ENCODE data around the gene ABCD4. TPM values are rescaled to one million over a fixed set of nuclear protein-coding genes. Genes with fewer than 3 reads are reported as not detected.

Gene ABCD4
- polyA plus RNA-seq, 1 experiment, result 12.4 TPM

- no peak for DNase-seq (ENCODE audit: low read depth)
- H3K27me3 ChIP-seq (ENCODE audit: control insufficient read depth, insufficient read depth, low read length), result peaks cover 47% of the 10 kb centered on the region
- ChIA-PET POLR2A (no interaction called here), CTCF (interaction anchor here (1.4 to 2.2 kb wide), 5 partner anchors 9 to 134 kb away, joined by 4 to 11 read pairs (median 5); no protein-coding TSS in a partner anchor)
- H3K4me3 ChIP-seq (ENCODE audit: low read depth, low read length), result no peak overlapping the region
- no peaks in the 10 kb centered on the region for H3K36me3 ChIP-seq (ENCODE audit: control insufficient read depth, insufficient read depth, low read length)
- no peak for TF ChIP-seq CTCF (IDR thresholded peaks at IDR 0.05; ENCODE audit: insufficient read depth, low read depth, low read length)
Measured at GRCh38 chr14:74246542-74246941, 56.2 kb downstream of the ABCD4 start.

DNA sequence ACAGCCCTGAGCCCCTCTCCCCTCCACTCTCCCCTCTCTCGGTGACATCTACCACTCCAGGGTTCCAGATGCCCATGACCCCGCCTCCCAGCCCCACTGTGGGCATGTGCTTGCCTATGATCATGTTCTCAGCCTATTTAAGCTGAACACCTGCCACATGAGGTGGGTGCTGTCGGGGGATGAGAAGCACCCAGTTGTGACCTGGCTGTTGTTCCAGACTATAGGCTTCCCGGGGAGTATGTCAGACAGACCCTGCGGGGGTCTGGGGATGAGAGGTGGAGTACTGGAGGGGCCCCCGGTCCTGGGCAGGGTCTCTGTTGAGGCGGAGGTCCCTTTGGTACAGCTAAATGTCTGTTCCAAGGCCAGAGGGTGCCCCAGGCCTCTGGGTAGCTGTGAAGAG lies 57.4 kb downstream of the ABCD4 start:
- Histone ChIP-seq H3K27me3 (ENCODE audit: control insufficient read depth, insufficient read depth, low read length) (peaks cover 59% of the 10 kb centered on the region), H3K36me3 (ENCODE audit: control insufficient read depth, insufficient read depth, low read length) (no peaks in the 10 kb centered on the region), H3K4me3 (ENCODE audit: low read depth, low read length) (no peak overlapping the region)
- DNase-seq (ENCODE audit: low read depth), result no peak
- TF ChIP-seq CTCF (IDR thresholded peaks at IDR 0.05; ENCODE audit: insufficient read depth, low read depth, low read length), result no peak
- ChIA-PET CTCF (interaction anchor here (0.9 to 2.1 kb wide), 4 partner anchors 12 to 133 kb away, joined by 3 to 11 read pairs (median 4); no protein-coding TSS in a partner anchor), POLR2A (no interaction called here)

GRCh38 chr14:74244115-74244514 lies 58.6 kb downstream of the ABCD4 start:
- CTCF ChIA-PET, result no interaction called here
- H3K27me3 ChIP-seq (ENCODE audit: control insufficient read depth, insufficient read depth, low read length), result peaks cover 70% of the 10 kb centered on the region
- H3K36me3 ChIP-seq (ENCODE audit: control insufficient read depth, insufficient read depth, low read length), result no peaks in the 10 kb centered on the region
- H3K4me3 ChIP-seq (ENCODE audit: low read depth, low read length), result no peak overlapping the region
- TF ChIP-seq CTCF (IDR thresholded peaks at IDR 0.05; ENCODE audit: insufficient read depth, low read depth, low read length), result no peak
- DNase-seq (ENCODE audit: low read depth), result no peak
- POLR2A ChIA-PET, result no interaction called here

GRCh38 chr14:74243051-74243450 lies 59.7 kb downstream of the ABCD4 start:
- no peak for DNase-seq (ENCODE audit: low read depth)
- H3K4me3 ChIP-seq (ENCODE audit: low read depth, low read length), result no peak overlapping the region
- POLR2A ChIA-PET, result no interaction called here
- peaks cover 78% of the 10 kb centered on the region for H3K27me3 ChIP-seq (ENCODE audit: control insufficient read depth, insufficient read depth, low read length)
- CTCF ChIA-PET, result interaction anchor here (1.4 kb wide), 1 partner anchor 9 kb away, joined by 6 read pairs; no protein-coding TSS in a partner anchor
- no peaks in the 10 kb centered on the region for H3K36me3 ChIP-seq (ENCODE audit: control insufficient read depth, insufficient read depth, low read length)
- TF ChIP-seq CTCF (IDR thresholded peaks at IDR 0.05; ENCODE audit: insufficient read depth, low read depth, low read length), result no peak

GRCh38 chr14:74242780-74243042 lies 60.0 kb downstream of the ABCD4 start:
- TF ChIP-seq CTCF (IDR thresholded peaks at IDR 0.05; ENCODE audit: insufficient read depth, low read depth, low read length), result no peak
- Histone ChIP-seq H3K4me3 (ENCODE audit: low read depth, low read length) (no peak overlapping the region), H3K27me3 (ENCODE audit: control insufficient read depth, insufficient read depth, low read length) (peaks cover 78% of the 10 kb centered on the region), H3K36me3 (ENCODE audit: control insufficient read depth, insufficient read depth, low read length) (no peaks in the 10 kb centered on the region)
- DNase-seq (ENCODE audit: low read depth), result no peak
- ChIA-PET CTCF (interaction anchor here (1.4 kb wide), 1 partner anchor 9 kb away, joined by 6 read pairs; no protein-coding TSS in a partner anchor), POLR2A (no interaction called here)

All from BJ (cell line).